ENCODE data around the gene ZCCHC7.

- no peak for TF ChIP-seq CTCF (conservative IDR thresholded peaks at IDR 0.05; ENCODE audit: low read depth in 2 of 2)
- TF ChIP-seq REST (IDR thresholded peaks at IDR 0.05; ENCODE audit: unreplicated experiment) = no peak
- no peak for TF ChIP-seq EZH2 (IDR thresholded peaks at IDR 0.05; ENCODE audit: low read depth, unreplicated experiment)
Measured at GRCh38 chr9:37290366-37290939, 170.1 kb downstream of the ZCCHC7 start.
